Neural cell (in vitro differentiated cells): ENCODE results near the gene MLLT1.

ENCODE experiments used
- POLR2AphosphoS5 ChIP-seq: IDR thresholded peaks from 2 replicates; pipeline ENCODE4 v1.6.1; 2012
- REST ChIP-seq: IDR thresholded peaks from 2 replicates; pipeline ENCODE4 v1.6.1; 2012; ENCODE audit warnings: borderline replicate concordance

GRCh38 chr19:6198896-6199239 is 80.9 kb downstream of the MLLT1 start:
- TF ChIP-seq REST: no peak
- no peak for TF ChIP-seq POLR2AphosphoS5
